Kidney (tissue), 14 donors: ENCODE measurements around the gene SUMO4. TPM values are rescaled to one million over a fixed set of nuclear protein-coding genes. Genes with fewer than 3 reads are reported as not detected.

Experiments
- DNase-seq, 5 donors: peaks; one replicate each; pipeline ENCODE4 v3.0.0-alpha.2; 2013 to 2020
- FAIRE-seq: peaks from 2 replicates; lab custom pipeline; 2012; peaks lifted over from hg19 to GRCh38; lab: Jason Lieb, UNC
- H3K27ac ChIP-seq, 2 donors: one replicate each; pipeline ENCODE4 v1.7.0; 2013; ENCODE audit warnings: low read depth in 2 of 2, low read length in 2 of 2, inconsistent platforms in 1 of 2
- H3K27me3 ChIP-seq: one replicate; pipeline ENCODE4 v1.7.1; 2013; ENCODE audit warnings: low read length, inconsistent platforms; ENCODE audit not compliant: control insufficient read depth, insufficient read depth
- H3K36me3 ChIP-seq, 3 donors: one replicate each; pipeline versions ENCODE4 v1.7.0 to v1.7.1; 2013; ENCODE audit warnings: low read length in 3 of 3, control low read depth in 1 of 3, inconsistent platforms in 1 of 3; ENCODE audit not compliant: insufficient read depth in 3 of 3, control insufficient read depth in 2 of 3
- H3K4me1 ChIP-seq, 3 donors: one replicate each; pipeline versions ENCODE4 v1.7.0 to v1.7.1; 2013; ENCODE audit warnings: low read length in 3 of 3, inconsistent platforms in 1 of 3, low read depth in 1 of 3; ENCODE audit not compliant: control insufficient read depth in 2 of 3, insufficient read depth in 2 of 3
- H3K4me3 ChIP-seq, 3 donors: one replicate each; pipeline versions ENCODE4 v1.7.0 to v1.8.1; 2013; ENCODE audit warnings: low read length in 3 of 3, control low read depth in 1 of 3, inconsistent platforms in 1 of 3
- H3K9ac ChIP-seq, 3 donors: one replicate each; pipeline versions ENCODE4 v1.7.0 to v1.7.1; 2013; ENCODE audit warnings: low read length in 3 of 3, control low read depth in 1 of 3, inconsistent platforms in 1 of 3
- H3K9me3 ChIP-seq, 3 donors: one replicate each; pipeline versions ENCODE4 v1.7.0 to v1.7.1; 2013; ENCODE audit warnings: low read length in 3 of 3, control low read depth in 1 of 3, inconsistent platforms in 1 of 3; ENCODE audit not compliant: control insufficient read depth in 2 of 3, insufficient read depth in 1 of 3
- intact Hi-C: fragments of 100-400 bp; cut with DNase I; formaldehyde crosslinking; loops from one replicate; pipeline ENCODE4 v1.11.1; 2022
- polyA plus RNA-seq: library from polyadenylated mRNA; stranded (reverse); fragments of 350-450 nt; fragmentation: Illumina TruSeq; extraction: RNeasy Lipid Tissue Mini Kit (QIAGEN cat#74804); gene quantifications from one replicate; pipeline ENCODE4 v1.2.3, GENCODE V29; 2014; ENCODE audit warnings: low read depth, low replicate concordance; ENCODE audit not compliant: insufficient read depth
- total RNA-seq: library from RNA; stranded (reverse); fragmentation: NEBNext Ultra II Directional; extraction: Animal tissue kit (Norgen Biotek cat#: 25700); gene quantifications from one replicate; pipeline ENCODE4 v1.2.1, GENCODE V29; 2021
- TF ChIP-seq, protein P1 (sequence below): IDR thresholded peaks from 3 replicates; pipeline ENCODE4 v1.5.1; 2012; ENCODE audit warnings: mild to moderate bottlenecking, moderate library complexity, borderline replicate concordance; ENCODE audit not compliant: insufficient read depth; ENCODE audit errors: extremely low read depth
- donor health status: control.
- donor health status: control.
- donor health status: control.
- donor health status: control.
- donor health status: control.
- donor health status: DM: yes; HTN: yes; CAD: no.
- donor health status: Normal renal cell carcinoma (clear cell type).

SUMO4 gene
- total and polyA plus RNA-seq, 2 donors from 2014 or later: 1.9 TPM; not detected in 1

DNA sequence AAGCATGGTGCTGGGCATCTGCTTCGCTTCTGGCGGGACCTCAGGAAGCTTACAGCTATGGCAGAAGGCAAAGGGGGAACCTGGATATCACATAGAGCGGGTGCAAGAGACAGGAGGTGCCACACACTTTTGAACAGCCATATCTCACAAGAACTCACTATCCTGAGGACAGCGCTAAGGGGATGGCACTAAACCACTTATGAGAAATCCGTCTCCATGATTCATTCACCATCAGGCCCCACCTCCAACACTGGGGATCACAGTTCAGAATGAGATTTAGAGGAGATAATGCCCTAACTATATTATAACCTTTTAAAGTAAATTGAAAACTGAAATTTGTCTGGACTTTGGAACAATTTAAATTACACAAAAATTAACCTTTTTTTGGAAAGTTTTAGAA is 37.8 kb upstream of the SUMO4 start:
- Histone ChIP-seq H3K9me3 (no peaks in the 10 kb centered on the region), H3K9ac (no peak overlapping the region), H3K4me3 (no peak overlapping the region), H3K36me3 (no peaks in the 10 kb centered on the region), H3K4me1 (peaks cover 0 to 2% (median 0%) of the 10 kb centered on the region in 3 donors), H3K27me3 (no peaks in the 10 kb centered on the region), H3K27ac (no peak overlapping the region)
- FAIRE-seq (no peak), DNase-seq (no peak)
- intact Hi-C loops: no loop called here
- TF ChIP-seq, protein P1, sequence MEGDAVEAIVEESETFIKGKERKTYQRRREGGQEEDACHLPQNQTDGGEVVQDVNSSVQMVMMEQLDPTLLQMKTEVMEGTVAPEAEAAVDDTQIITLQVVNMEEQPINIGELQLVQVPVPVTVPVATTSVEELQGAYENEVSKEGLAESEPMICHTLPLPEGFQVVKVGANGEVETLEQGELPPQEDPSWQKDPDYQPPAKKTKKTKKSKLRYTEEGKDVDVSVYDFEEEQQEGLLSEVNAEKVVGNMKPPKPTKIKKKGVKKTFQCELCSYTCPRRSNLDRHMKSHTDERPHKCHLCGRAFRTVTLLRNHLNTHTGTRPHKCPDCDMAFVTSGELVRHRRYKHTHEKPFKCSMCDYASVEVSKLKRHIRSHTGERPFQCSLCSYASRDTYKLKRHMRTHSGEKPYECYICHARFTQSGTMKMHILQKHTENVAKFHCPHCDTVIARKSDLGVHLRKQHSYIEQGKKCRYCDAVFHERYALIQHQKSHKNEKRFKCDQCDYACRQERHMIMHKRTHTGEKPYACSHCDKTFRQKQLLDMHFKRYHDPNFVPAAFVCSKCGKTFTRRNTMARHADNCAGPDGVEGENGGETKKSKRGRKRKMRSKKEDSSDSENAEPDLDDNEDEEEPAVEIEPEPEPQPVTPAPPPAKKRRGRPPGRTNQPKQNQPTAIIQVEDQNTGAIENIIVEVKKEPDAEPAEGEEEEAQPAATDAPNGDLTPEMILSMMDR: no peak

DNA sequence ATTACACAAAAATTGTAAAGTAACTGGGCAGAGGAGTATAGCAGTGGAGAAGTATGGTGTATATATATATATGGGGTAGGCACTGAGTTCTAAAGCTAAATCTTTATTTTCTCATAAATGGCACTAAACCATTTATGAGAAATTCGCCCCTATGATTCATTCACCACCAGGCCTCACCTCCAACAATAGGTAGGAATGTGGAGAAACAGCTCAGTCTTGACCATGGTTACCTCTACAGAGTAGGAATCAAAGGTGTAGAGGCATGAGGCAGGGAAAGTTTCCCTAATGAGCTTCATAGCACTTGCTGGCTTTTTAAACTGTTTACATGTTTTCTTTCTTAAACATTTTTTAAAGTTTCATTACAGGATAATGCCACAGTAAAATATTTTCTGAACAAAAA is 36.9 kb upstream of the SUMO4 start:
- Histone ChIP-seq H3K27me3 (no peaks in the 10 kb centered on the region), H3K27ac (no peak overlapping the region), H3K4me1 (peaks cover 0 to 2% (median 0%) of the 10 kb centered on the region in 3 donors), H3K9ac (no peak overlapping the region), H3K4me3 (no peak overlapping the region), H3K9me3 (no peaks in the 10 kb centered on the region), H3K36me3 (no peaks in the 10 kb centered on the region)
- no peak for FAIRE-seq
- DNase-seq: no peak
- intact Hi-C loops: no loop called here
- TF ChIP-seq, protein P1: no peak

DNA sequence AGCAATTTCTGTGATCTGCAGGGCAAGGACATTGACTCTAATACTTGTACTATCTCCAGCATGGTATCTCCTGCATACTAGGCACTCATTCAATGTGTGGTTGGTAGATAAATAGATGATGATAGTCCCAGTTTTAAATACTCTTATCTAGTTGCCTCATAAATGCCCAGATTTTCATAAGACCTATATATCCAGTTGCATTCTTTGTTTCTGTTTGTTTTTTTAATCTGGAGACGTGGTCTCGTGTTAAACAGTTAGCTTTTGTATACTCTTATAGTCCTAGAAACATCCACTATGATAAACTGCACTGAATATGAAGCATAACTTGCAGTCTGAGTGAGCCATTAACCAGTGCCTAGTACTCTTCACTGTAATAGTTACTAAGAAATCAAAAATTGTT is 35.5 kb upstream of the SUMO4 start:
- H3K27me3 ChIP-seq: no peaks in the 10 kb centered on the region
- H3K4me1 ChIP-seq: peaks cover 0 to 2% (median 0%) of the 10 kb centered on the region in 3 donors
- H3K9ac ChIP-seq: no peak overlapping the region
- no peak overlapping the region for H3K4me3 ChIP-seq
- no peak overlapping the region for H3K27ac ChIP-seq
- no peaks in the 10 kb centered on the region for H3K9me3 ChIP-seq
- DNase-seq (no peak), FAIRE-seq (no peak)
- H3K36me3 ChIP-seq: no peaks in the 10 kb centered on the region
- TF ChIP-seq, protein P1: no peak
- intact Hi-C loops: no loop called here

DNA sequence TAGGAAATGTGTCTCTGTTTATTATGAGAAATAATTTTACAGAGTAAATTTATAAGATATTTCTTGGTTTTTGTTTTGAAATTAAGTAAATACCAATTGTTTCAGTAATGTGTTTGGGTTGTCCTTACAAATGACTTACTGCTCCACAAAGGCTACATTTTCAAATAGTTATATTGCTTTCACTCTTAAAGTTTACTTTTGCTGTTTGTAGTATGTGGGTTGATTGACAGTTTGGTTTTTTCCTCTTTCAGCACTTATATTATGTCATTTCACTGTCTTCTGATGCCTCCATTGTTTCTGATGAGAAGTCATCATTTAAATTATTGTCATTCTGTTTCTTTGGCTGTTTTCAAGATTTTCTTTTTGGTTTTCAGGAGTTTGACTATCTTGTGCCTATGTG is 34.9 kb upstream of the SUMO4 start:
- no peak for FAIRE-seq
- TF ChIP-seq, protein P1: no peak
- Histone ChIP-seq H3K9ac (no peak overlapping the region), H3K9me3 (no peaks in the 10 kb centered on the region), H3K4me1 (peaks cover 0 to 2% (median 0%) of the 10 kb centered on the region in 3 donors), H3K27me3 (no peaks in the 10 kb centered on the region), H3K4me3 (no peak overlapping the region), H3K27ac (no peak overlapping the region), H3K36me3 (no peaks in the 10 kb centered on the region)
- DNase-seq: no peak
- intact Hi-C loops: no loop called here
